Testis (tissue), 2 donors: ENCODE results near the gene HPCA.

Experiments
- CTCF ChIP-seq, 3 experiments: fragments of 450-650 bp in 2 of 3; fragments of 200-600 bp in 1 of 3; sonication (generic) in 1 of 3; IDR thresholded peaks; one replicate each; pipeline ENCODE4 v1.5.1; 2016 to 2019; ENCODE audit warnings: antibody characterized with exemption in 3 of 3, mild to moderate bottlenecking in 2 of 3, moderate library complexity in 1 of 3
- POLR2A ChIP-seq: fragments of 450-650 bp; IDR thresholded peaks from one replicate; pipeline ENCODE4 v1.6.1; 2017; ENCODE audit warnings: antibody characterized with exemption, mild to moderate bottlenecking, moderate library complexity

- TF ChIP-seq CTCF (IDR thresholded peaks at IDR 0.05) (no peak), POLR2A (no peak)
Measured at GRCh38 chr1:32894681-32895080, 8.4 kb downstream of the HPCA start.
